Memory B cell (primary cell): ENCODE data around the gene GHR.
A peak's percentile ranks its signal among the peaks of the same experiment; 100 is the strongest.

Experiments used
- ATAC-seq: fragments of 150-1000 bp; cut with Tn5 transposase; 2 replicates; pipeline ENCODE4 v1.10.0; 2021; ENCODE audit warnings: low read depth, mild to moderate bottlenecking, moderate library complexity
- DNase-seq, 2 donors: peaks; one replicate each; pipeline ENCODE4 v3.0.0; 2022; ENCODE audit warnings: low spot score in 2 of 2
- H3K27ac Mint-ChIP-seq: one replicate; pipeline ENCODE4 v1.8.0; 2022; ENCODE audit warnings: mild to moderate bottlenecking, moderate library complexity, mixed read lengths
- H3K27me3 Mint-ChIP-seq: one replicate; pipeline ENCODE4 v1.8.0; 2022; ENCODE audit warnings: mixed read lengths
- H3K36me3 Mint-ChIP-seq: one replicate; pipeline ENCODE4 v1.8.0; 2022; ENCODE audit warnings: mild to moderate bottlenecking, mixed read lengths
- H3K4me1 Mint-ChIP-seq: one replicate; pipeline ENCODE4 v1.8.0; 2022; ENCODE audit warnings: mixed read lengths
- H3K4me3 Mint-ChIP-seq: one replicate; pipeline ENCODE4 v1.8.0; 2022; ENCODE audit warnings: mild to moderate bottlenecking, moderate library complexity, mixed read lengths
- H3K9me3 Mint-ChIP-seq: one replicate; pipeline ENCODE4 v1.8.0; 2022; ENCODE audit warnings: mixed read lengths

The GHR gene

GRCh38 chr5:42422656-42423280, 471 bp upstream of the GHR start:
- no peak for ATAC-seq
- Mint-ChIP-seq H3K4me3 (no peak overlapping the region), H3K9me3 (peaks cover 1% of the 10 kb centered on the region), H3K36me3 (no peaks in the 10 kb centered on the region), H3K4me1 (no peaks in the 10 kb centered on the region), H3K27ac (no peak overlapping the region), H3K27me3 (peaks cover 6% of the 10 kb centered on the region)
- DNase-seq: no peak

GRCh38 chr5:42426016-42426415, 2.8 kb downstream of the GHR start:
- no peaks in the 10 kb centered on the region for H3K36me3 Mint-ChIP-seq
- H3K9me3 Mint-ChIP-seq: no peaks in the 10 kb centered on the region
- no peak overlapping the region for H3K4me3 Mint-ChIP-seq
- H3K27me3 Mint-ChIP-seq: peaks cover 3% of the 10 kb centered on the region
- no peaks in the 10 kb centered on the region for H3K4me1 Mint-ChIP-seq
- DNase-seq: no peak
- H3K27ac Mint-ChIP-seq: no peak overlapping the region
- no peak for ATAC-seq

GRCh38 chr5:42429694-42430093, 6.5 kb downstream of the GHR start:
- H3K27me3 Mint-ChIP-seq: peaks cover 3% of the 10 kb centered on the region
- DNase-seq (no peak), ATAC-seq (no peak)
- H3K9me3 Mint-ChIP-seq: no peaks in the 10 kb centered on the region
- no peaks in the 10 kb centered on the region for H3K36me3 Mint-ChIP-seq
- no peak overlapping the region for H3K4me3 Mint-ChIP-seq
- no peak overlapping the region for H3K27ac Mint-ChIP-seq
- H3K4me1 Mint-ChIP-seq: no peaks in the 10 kb centered on the region

- H3K36me3 Mint-ChIP-seq: no peaks in the 10 kb centered on the region
- ATAC-seq (no peak), DNase-seq (no peak)
- H3K27ac Mint-ChIP-seq: no peak overlapping the region
- H3K27me3 Mint-ChIP-seq: no peaks in the 10 kb centered on the region
- no peak overlapping the region for H3K4me3 Mint-ChIP-seq
- H3K4me1 Mint-ChIP-seq: no peaks in the 10 kb centered on the region
- H3K9me3 Mint-ChIP-seq: no peaks in the 10 kb centered on the region
These were observed 10.9 kb downstream of the GHR start for GRCh38 chr5:42434047-42434724.

GRCh38 chr5:42436051-42436450, 12.8 kb downstream of the GHR start:
- no peak for DNase-seq
- no peaks in the 10 kb centered on the region for H3K27me3 Mint-ChIP-seq
- H3K4me3 Mint-ChIP-seq: no peak overlapping the region
- H3K36me3 Mint-ChIP-seq: no peaks in the 10 kb centered on the region
- H3K4me1 Mint-ChIP-seq: no peaks in the 10 kb centered on the region
- H3K27ac Mint-ChIP-seq: no peak overlapping the region
- ATAC-seq: no peak
- no peaks in the 10 kb centered on the region for H3K9me3 Mint-ChIP-seq

- Mint-ChIP-seq H3K36me3 (no peaks in the 10 kb centered on the region), H3K27me3 (peaks cover 6% of the 10 kb centered on the region), H3K4me3 (no peak overlapping the region), H3K4me1 (no peaks in the 10 kb centered on the region), H3K9me3 (peaks cover 9% of the 10 kb centered on the region), H3K27ac (no peak overlapping the region)
- DNase-seq (no peak), ATAC-seq (no peak)
These were observed 31.2 kb downstream of the GHR start for GRCh38 chr5:42454216-42454995.

- Mint-ChIP-seq H3K27me3 (no peaks in the 10 kb centered on the region), H3K27ac (no peak overlapping the region), H3K4me1 (no peaks in the 10 kb centered on the region), H3K9me3 (no peaks in the 10 kb centered on the region), H3K36me3 (no peaks in the 10 kb centered on the region), H3K4me3 (no peak overlapping the region)
- DNase-seq (no peak), ATAC-seq (no peak)
These were observed 37.8 kb downstream of the GHR start for GRCh38 chr5:42461033-42461432.

- no peak overlapping the region for H3K27ac Mint-ChIP-seq
- no peaks in the 10 kb centered on the region for H3K9me3 Mint-ChIP-seq
- ATAC-seq: no peak
- no peaks in the 10 kb centered on the region for H3K4me1 Mint-ChIP-seq
- H3K27me3 Mint-ChIP-seq: no peaks in the 10 kb centered on the region
- H3K36me3 Mint-ChIP-seq: no peaks in the 10 kb centered on the region
- H3K4me3 Mint-ChIP-seq: no peak overlapping the region
- DNase-seq: no peak
These were observed 38.3 kb downstream of the GHR start for GRCh38 chr5:42461507-42461906.

GRCh38 chr5:42462083-42462482, 38.8 kb downstream of the GHR start:
- H3K4me3 Mint-ChIP-seq: no peak overlapping the region
- no peaks in the 10 kb centered on the region for H3K4me1 Mint-ChIP-seq
- no peaks in the 10 kb centered on the region for H3K36me3 Mint-ChIP-seq
- no peaks in the 10 kb centered on the region for H3K27me3 Mint-ChIP-seq
- DNase-seq (no peak), ATAC-seq (no peak)
- no peaks in the 10 kb centered on the region for H3K9me3 Mint-ChIP-seq
- H3K27ac Mint-ChIP-seq: no peak overlapping the region

- no peak overlapping the region for H3K4me3 Mint-ChIP-seq
- H3K4me1 Mint-ChIP-seq: no peaks in the 10 kb centered on the region
- H3K9me3 Mint-ChIP-seq: no peaks in the 10 kb centered on the region
- no peak for DNase-seq
- H3K36me3 Mint-ChIP-seq: no peaks in the 10 kb centered on the region
- ATAC-seq: no peak
- no peak overlapping the region for H3K27ac Mint-ChIP-seq
- no peaks in the 10 kb centered on the region for H3K27me3 Mint-ChIP-seq
These were observed 44.3 kb downstream of the GHR start for GRCh38 chr5:42467572-42467971.

- no peak overlapping the region for H3K27ac Mint-ChIP-seq
- ATAC-seq (no peak), DNase-seq (no peak)
- H3K4me1 Mint-ChIP-seq: no peaks in the 10 kb centered on the region
- H3K27me3 Mint-ChIP-seq: no peaks in the 10 kb centered on the region
- no peaks in the 10 kb centered on the region for H3K36me3 Mint-ChIP-seq
- no peak overlapping the region for H3K4me3 Mint-ChIP-seq
- no peaks in the 10 kb centered on the region for H3K9me3 Mint-ChIP-seq
These were observed 44.8 kb downstream of the GHR start for GRCh38 chr5:42467981-42468524.

GRCh38 chr5:42483472-42484154, 60.4 kb downstream of the GHR start:
- H3K9me3 Mint-ChIP-seq: peaks cover 1% of the 10 kb centered on the region
- ATAC-seq: peak; percentile 49
- no peaks in the 10 kb centered on the region for H3K4me1 Mint-ChIP-seq
- H3K27ac Mint-ChIP-seq: no peak overlapping the region
- no peaks in the 10 kb centered on the region for H3K36me3 Mint-ChIP-seq
- DNase-seq: no peak
- no peak overlapping the region for H3K4me3 Mint-ChIP-seq
- H3K27me3 Mint-ChIP-seq: no peaks in the 10 kb centered on the region

GRCh38 chr5:42487077-42487476, 63.8 kb downstream of the GHR start:
- ATAC-seq (no peak), DNase-seq (no peak)
- H3K9me3 Mint-ChIP-seq: no peaks in the 10 kb centered on the region
- no peak overlapping the region for H3K4me3 Mint-ChIP-seq
- H3K27ac Mint-ChIP-seq: no peak overlapping the region
- peaks cover 3% of the 10 kb centered on the region for H3K27me3 Mint-ChIP-seq
- H3K4me1 Mint-ChIP-seq: no peaks in the 10 kb centered on the region
- no peaks in the 10 kb centered on the region for H3K36me3 Mint-ChIP-seq

GRCh38 chr5:42487821-42488220, 64.6 kb downstream of the GHR start:
- Mint-ChIP-seq H3K4me3 (no peak overlapping the region), H3K36me3 (no peaks in the 10 kb centered on the region), H3K27me3 (peaks cover 3% of the 10 kb centered on the region), H3K27ac (no peak overlapping the region), H3K9me3 (no peaks in the 10 kb centered on the region), H3K4me1 (no peaks in the 10 kb centered on the region)
- DNase-seq (no peak), ATAC-seq (no peak)
